ENCODE data around the gene TNIK. TPM values are rescaled to one million over a fixed set of nuclear protein-coding genes. Genes with fewer than 3 reads are reported as not detected.
A peak's percentile ranks its signal among the peaks of the same experiment; 100 is the strongest.
"Not testable (repeated sequence)": the region's sequence is repeated elsewhere in the genome, so short reads cannot be mapped to it uniquely, and the experiment has no call there.

Gene TNIK
- total RNA-seq, 1 experiment from 2014 or later, result 12.4 TPM

DNA sequence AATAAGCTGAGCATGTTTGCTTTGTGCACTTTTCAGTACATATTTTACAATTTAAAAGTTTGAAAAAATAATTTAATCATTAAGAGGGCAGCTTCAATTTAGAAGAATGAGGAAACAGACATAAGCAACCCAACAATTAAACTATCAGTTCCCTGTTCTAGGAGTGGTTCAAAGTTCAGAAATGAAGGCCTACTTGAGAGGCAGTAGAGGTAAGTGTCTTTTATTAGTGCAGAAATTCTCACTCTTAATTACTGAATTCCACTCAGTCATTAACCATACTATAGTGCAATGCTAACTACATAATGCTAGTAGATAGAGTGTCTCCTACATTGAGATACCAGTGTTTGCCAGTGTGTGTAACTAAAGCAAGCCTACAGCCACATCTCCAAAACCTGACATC is 73.1 kb downstream of the TNIK start:
- DNase-seq (ENCODE audit: low spot score), result peak; percentile 38

DNA sequence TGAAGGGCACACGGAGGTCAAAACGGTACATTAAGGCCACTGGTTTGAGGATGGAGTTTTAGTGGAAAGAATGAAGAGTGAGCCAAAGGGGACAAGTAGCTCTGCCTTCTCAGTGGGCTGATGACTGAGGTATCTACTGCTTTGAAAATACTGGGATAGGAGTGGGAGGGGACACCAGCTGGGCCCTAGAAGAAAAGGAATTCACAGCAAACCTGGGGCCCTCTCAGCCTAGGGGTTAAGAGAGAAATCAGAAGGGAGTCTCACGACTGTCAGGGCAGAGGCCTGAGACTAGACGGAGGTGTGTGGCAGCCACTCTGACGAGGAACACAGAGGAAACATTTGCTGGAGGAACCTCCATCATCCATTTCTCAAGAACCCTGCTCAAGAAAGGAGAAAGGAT is 75.1 kb downstream of the TNIK start:
- DNase-seq (ENCODE audit: low spot score), result no peak

GRCh38 chr3:171384101-171384891 is 75.9 kb downstream of the TNIK start:
- DNase-seq (ENCODE audit: low spot score), result no peak

- DNase-seq (ENCODE audit: low spot score), result no peak
These were observed 76.8 kb downstream of the TNIK start for GRCh38 chr3:171383206-171384018.

DNA sequence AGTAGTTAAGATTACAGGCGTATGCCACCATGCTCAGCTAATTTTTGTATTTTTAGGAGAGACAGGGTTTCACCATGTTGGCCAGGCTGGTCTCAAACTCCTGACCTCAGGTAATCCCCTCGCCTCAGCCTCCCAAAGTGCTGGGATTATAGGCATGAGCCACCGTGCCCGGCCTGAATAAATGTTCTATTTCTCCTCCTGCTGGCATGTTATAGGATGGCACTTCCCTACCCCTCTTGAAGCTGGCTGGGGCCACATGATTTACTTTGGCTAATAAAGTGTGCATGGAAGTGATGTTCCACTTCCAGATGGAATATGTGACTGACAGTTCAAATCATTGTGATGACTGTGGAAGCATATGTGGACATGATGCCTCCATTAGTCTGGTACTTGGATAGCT is 77.9 kb downstream of the TNIK start:
- not testable (repeated sequence) for DNase-seq (ENCODE audit: low spot score)

DNA sequence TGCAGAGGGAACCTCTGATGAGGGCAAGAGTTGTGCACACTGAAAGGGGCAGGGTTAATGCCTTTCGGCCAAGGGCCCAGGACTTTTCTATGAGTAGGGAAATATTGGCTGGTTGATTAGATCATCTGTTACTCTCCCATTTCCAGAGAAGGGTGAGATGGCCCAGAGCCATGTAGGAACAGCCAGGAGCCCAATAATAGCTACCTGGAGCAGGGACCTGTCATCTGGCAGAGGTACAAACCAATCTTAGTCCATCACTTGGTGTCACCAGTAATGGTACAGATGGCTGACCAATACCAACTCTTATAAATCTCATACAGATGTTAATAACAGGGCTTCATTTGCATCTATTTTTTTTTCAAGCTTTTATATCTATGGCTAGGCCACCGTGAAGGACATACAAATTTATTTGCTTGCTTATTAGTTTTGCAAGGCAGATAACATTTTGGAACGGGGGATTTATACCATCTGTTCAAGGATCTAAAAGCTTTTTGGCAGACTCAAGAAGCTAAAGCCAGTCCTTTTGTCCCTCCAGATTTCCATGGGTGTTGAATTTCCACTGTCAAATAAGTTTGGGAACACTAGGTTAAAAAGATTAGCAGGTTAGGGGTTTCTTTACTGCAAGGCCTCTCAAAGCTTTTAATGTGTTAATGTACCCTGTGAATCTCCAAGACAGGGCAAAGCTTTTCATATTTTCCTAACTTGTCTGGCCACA is 79.3 kb downstream of the TNIK start:
- DNase-seq (ENCODE audit: low spot score), result no peak

- DNase-seq (ENCODE audit: low spot score), result no peak
These were observed 80.2 kb downstream of the TNIK start for GRCh38 chr3:171379961-171380483.

DNA sequence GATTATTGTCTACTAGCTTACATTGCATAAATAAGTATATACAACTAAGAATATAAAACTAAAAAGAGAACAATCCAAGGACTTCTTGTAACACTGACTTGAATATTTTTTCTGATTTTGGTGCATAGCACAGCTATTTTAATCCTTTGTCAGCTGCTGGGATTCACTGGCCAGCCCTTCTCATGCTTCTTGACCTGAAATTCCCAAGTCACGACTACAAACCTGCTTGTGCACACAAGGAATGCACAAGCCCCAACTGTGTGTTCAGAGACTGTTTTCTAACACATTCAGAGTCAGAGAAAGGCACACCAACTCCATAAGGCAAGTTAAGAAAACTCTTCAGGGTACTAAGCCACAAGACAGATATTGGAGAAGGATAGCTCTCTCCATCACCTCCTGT is 80.9 kb downstream of the TNIK start:
- no peak for DNase-seq (ENCODE audit: low spot score)

DNA sequence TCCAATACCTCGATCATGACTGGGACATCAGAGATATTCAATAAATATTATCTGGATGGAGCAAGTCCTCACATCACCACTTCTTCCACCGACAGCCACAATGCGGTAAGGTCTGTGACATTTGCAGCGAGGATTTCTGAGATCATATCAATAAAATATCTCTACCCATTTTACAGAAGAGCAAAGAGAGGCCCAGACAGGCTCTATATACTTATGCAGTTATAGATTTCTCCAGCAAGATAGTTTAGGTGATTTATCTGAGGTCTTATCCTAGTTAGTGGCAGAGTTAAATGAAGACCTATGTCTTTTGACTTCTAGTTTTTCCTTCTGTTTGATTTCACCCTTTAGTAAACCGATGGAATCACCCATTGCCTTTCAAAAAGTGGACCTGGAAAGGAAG is 81.6 kb downstream of the TNIK start:
- no peak for DNase-seq (ENCODE audit: low spot score)

GRCh38 chr3:171377859-171378258 is 82.3 kb downstream of the TNIK start:
- no peak for DNase-seq (ENCODE audit: low spot score)

DNA sequence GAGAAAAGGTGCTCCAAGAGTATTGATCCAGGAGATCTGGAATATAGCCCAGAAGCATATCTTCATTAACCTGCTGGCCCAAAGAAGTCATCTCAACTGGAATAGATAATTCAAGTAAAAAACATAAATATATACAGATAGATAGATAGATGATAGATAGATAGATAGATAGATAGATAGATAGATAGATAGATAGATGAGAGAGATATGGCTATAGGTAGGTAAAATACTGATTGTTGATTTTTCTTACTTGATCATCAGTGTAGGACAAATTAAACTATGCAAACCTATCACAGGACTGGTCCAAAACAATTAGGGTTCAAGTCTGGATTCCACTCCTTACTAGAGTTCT is 83.6 kb downstream of the TNIK start:
- no peak for DNase-seq (ENCODE audit: low spot score)

DNA sequence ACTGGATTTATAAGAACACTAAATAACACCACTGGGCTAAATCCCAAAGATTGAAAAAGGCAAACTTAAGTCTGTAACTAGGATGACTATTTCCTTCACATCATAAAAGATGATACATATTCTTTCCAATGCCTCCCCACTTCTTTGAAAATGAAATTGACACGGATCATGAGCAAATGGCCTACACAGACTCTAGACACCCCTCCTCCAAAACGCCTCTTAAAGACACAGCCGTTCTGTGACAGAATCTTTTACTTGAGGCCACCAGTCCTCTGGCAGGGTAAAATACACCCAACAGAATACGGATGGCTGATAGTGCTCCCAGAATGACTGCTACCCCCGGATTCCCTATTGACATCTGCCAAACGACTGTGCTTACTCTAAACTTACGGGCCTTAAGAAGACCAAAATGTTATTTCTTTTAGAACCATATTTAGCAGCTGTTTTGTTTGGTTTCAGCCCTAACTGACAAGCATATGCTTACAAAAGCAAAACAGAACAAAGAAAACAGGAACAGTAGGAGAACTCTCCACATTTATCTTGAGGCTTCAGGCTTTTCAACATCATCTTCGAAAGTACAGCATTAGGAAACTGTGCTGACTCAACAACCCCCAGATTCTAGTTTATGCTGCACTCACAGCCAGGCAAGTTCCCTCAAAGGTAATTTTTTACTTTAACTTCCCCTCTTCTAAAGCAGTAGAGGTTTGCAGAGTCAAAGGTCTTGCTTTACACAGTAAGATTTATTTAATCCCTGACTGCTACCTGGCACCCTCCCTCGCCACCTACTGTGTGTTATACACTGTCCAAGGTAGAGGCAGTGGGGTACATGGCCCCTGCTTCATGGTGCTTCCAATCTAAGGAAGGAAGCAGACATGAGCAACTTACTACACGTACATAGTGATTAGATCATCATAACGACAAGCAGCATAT is 84.3 kb downstream of the TNIK start:
- no peak for DNase-seq (ENCODE audit: low spot score)

DNA sequence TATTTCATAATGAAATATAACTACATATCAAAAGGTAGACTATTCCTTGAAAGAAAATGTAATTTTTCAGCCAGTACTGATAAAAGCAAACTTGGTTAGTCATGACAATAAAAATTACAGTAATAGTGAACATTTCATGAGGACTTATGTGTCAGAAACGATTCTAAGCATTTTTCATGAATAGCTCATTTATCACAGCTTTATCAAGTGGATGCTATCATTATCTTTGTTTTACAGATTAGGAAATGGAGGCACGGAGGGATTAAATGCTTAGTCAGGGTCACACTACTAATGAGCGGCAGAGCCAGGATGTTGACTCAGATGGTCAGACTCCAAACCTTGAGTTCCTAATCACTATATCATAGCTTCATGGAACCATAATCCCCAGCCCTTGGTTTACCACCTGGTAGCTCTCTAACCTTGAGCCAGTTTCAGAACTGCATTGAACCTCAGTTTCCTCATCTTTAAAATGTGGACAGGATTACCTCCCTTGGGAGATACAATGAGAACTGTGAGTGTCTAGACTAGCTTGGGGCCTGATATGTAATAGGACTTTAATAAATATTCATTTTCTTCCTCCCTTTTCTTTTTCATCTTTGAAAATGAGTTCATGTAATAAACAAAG is 85.4 kb downstream of the TNIK start:
- no peak for DNase-seq (ENCODE audit: low spot score)

DNA sequence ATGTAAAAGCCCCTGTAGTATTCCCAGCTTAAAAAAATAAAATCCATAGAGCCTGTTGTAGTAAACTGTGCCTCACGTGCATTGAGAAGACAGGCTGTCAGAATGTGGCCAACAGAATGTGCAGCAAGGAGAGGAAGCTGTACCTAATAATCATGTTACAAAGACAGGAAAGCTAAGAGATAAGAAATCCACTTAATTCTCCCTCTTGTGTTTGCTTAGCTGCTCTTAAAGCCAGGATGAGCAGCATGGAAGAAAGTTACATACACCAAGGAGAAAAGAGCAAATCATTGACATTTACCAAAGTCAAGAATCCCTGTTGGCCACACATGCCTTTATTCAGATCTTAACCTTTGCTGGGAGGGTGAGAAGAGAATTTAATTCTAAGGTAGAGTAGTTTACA is 85.9 kb downstream of the TNIK start:
- DNase-seq (ENCODE audit: low spot score), result no peak

DNA sequence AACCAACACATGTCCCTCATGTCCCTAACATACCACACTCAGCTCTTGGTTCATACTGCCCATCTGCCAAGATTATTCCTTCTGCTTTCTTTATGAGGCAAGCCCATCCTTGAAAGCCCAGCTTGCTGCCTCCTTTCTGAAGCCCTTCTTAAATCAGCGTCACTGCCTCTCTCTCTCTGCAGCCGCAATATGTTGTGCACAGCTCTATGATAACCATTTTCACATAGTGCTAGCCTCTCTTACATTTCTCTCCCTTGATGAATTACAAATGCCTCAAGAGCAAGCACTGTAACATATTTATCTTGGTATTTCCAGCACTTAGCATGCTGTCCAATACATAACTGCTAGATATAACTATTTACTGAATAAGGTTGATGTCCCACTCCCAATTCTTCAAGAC is 86.5 kb downstream of the TNIK start:
- DNase-seq (ENCODE audit: low spot score), result no peak

DNA sequence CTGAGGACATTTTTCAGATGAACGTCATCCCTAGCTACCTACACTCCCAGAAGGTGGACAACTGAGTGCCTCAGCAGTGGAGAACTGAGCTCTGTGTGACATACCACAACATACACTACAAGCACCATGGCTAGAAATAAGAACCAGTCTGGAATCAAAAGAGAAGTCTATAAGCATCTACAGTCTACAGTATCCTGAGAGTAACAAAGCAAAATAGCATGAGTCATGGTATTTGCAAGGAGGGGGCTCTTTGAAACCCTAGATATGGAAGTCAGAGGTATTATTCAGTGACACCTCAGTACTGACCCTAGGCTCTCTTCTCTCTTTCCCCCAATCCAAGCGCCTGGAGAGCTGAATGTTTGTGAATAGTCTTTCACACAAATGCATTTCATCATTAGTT is 87.5 kb downstream of the TNIK start:
- DNase-seq (ENCODE audit: low spot score), result no peak

DNA sequence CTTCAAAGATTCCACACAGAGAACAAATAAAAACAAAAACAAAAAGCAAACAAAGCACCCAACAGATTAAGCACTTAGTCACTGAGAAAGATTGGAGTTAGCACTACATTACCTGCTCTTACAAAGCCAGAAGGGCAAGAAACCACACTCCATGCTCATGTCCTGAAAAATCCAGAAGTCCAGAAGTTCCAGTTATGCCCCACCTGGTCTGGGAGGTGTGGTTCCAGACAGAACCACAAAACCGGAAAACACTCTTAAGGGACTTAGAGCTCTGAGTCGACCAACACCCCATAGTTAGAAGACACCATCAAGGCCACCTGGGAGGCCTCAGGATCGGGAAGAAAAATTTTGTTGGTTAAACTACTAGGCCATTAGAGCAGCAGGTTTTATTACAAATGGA is 88.9 kb downstream of the TNIK start:
- peak; percentile 16 for DNase-seq (ENCODE audit: low spot score)

DNA sequence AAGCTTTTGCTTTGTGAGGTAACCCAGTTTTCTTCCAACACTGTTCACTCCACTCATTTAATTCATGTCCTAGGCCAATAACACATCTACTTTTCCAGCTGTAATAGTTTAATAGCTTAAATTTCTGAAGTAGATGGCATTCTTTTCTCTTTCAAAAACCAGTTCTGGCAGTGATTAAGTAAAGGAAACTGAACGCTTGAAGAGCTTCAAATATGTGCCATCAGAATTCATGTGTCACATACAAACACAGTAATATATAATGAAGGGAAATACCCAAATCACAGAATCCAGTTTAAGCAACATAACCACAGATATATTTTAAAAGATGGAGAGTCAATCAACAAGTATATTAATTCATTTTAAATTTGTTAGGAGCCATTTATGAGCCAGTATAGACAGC is 91.0 kb downstream of the TNIK start:
- DNase-seq (ENCODE audit: low spot score), result no peak

GRCh38 chr3:171366738-171367137 is 93.5 kb downstream of the TNIK start:
- not testable (repeated sequence) for DNase-seq (ENCODE audit: low spot score)

GRCh38 chr3:171366043-171366442 is 94.2 kb downstream of the TNIK start:
- DNase-seq (ENCODE audit: low spot score), result no peak

- DNase-seq (ENCODE audit: low spot score), result no peak
These were observed 94.7 kb downstream of the TNIK start for GRCh38 chr3:171365489-171365888.
